Retinal pigment epithelial cell (primary cell): ENCODE measurements around the gene NINL.

Experiments
- DNase-seq: peaks from one replicate; pipeline ENCODE4 v3.0.0-alpha.2; 2010; ENCODE audit warnings: low read depth
- H3K4me3 ChIP-seq: 2 replicates; pipeline ENCODE4 v1.5.1; 2011; ENCODE audit warnings: mild to moderate bottlenecking, low read length, control low read depth, moderate library complexity
- CTCF ChIP-seq: conservative IDR thresholded peaks from 2 replicates; pipeline ENCODE4 v1.5.1; 2011; ENCODE audit warnings: low read depth, low read length, control low read depth, inconsistent platforms

The NINL gene

DNA sequence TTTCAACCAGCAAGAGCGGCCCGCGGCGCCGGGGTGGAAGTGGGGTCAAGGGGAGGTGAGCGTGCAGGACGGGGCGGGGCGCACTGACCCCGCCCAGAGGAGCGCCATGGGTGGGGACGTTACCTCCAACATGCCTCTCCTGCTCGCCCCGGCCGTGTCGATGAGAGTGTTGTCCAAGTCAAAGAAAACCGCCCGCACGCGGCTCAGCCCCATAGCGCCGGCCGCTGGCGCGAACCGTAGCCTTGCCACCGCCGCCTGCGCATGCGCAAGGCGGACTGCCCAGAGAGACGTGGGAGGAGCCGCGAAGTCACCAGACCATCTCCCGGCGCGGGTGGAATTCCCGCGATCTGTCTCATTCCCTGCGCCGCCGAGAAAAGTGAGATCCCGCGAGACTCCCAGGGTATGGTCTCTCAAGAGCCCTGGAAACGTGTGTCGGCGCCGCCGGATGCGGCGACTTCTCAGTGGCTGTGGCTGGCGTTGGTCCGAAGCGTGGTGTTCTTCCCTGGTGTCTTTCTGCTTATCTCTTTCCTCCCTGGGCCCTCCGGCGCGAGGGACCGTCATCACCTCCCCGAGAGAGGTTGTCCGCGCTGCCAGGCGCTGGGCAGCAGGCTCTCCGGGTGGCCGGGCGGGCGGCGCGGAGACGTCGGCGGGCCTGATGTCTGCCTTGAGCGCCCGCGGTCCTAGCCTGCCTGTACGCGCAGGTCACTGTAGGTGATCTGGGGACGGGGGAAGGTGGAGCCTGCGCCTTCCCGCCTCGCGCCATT lies 38.6 kb upstream of the NINL start, which contains the start of gene NANP:
NANP (minus strand) TSS at position 279 of the 764 bp plus-strand sequence; CDS start at position 213, 66 bp downstream.
- DNase-seq, result peak; percentile 90
- peak within 1 kb of the TSS; percentile 69 for H3K4me3 ChIP-seq
- TF ChIP-seq CTCF, result no peak

- DNase-seq, result no peak
- peak overlapping the region; percentile 69 for H3K4me3 ChIP-seq
- TF ChIP-seq CTCF, result no peak
These were observed 37.9 kb upstream of the NINL start for GRCh38 chr20:25623225-25623735.

DNA sequence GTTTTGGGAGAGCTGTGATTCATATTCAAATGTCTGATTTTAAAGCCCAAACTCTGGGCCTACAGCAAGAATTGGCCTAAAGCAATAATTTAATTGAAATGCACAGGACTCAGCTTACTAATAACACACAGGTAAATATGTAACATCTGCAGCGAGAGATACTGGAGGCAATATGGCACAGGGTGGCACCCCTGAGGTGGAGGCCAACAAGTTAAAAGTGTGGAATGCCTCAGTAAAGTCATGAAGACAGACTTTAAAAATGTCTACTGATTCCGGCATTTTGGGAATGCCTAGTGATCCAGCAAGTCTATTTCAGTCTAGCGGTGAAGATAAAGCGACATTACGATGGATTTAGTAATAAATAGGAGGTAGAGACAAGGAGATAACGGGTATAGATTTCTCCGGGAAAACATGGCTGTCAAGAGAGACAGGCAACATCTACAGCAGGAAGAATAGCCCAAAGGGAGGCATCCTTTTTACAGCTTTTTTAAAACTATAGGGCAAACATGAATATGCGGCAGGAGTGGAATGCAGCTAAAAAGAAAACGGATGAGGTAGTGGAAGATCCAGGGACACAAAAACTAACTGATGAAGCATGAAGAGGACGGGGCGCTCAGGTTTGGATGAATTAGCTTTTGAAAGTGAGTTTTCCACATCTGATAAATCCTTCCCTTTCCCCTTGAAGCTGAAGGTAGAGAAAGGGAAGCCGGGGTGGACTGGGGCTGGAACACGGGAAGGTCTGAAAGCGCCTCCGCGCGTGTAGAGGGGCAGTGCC lies 37.3 kb upstream of the NINL start:
- H3K4me3 ChIP-seq, result peak overlapping the region; percentile 69
- TF ChIP-seq CTCF, result no peak
- DNase-seq, result no peak

GRCh38 chr20:25622049-25622448 lies 36.7 kb upstream of the NINL start:
- peak overlapping the region; percentile 69 for H3K4me3 ChIP-seq
- no peak for TF ChIP-seq CTCF
- no peak for DNase-seq

- no peak for DNase-seq
- no peak overlapping the region for H3K4me3 ChIP-seq
These were observed 34.2 kb upstream of the NINL start for GRCh38 chr20:25619514-25619913.

DNA sequence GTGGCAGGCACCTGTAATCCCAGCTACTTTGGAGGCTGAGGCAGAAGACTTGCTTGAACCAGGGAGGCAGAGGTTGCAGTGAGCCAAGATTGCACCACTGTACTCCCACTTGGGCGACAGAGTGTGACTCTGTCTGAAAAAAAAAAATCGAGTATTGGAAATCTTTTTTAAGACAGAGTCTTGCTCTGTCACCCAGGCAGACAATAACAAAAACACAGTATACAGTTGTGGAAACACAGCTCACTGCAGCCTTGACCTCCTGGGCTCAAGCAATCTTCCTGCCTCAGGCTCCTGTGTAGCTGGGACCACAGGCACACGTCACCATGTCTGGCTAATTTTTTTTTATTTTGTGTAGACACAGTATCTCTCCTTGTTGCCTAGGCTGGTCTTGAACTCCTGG lies 23.4 kb upstream of the NINL start:
- H3K4me3 ChIP-seq, result no peak overlapping the region
- TF ChIP-seq CTCF, result no peak
- no peak for DNase-seq

More at GRCh38 chr20:25619514-25619913, 34.2 kb upstream of the NINL start:
- no peak for TF ChIP-seq CTCF
